K562 (cell line): ENCODE measurements around the gene C11orf86. TPM values are rescaled to one million over a fixed set of nuclear protein-coding genes. Genes with fewer than 3 reads are reported as not detected.
A peak's percentile ranks its signal among the peaks of the same experiment; 100 is the strongest.

ENCODE experiments used
- ATAC-seq: fragments of 200-7000 bp; cut with Tn5 transposase; 3 replicates; pipeline ENCODE4 v1.9.1; 2020; ENCODE audit warnings: moderate library complexity
- BruUV-seq: library from RNA; stranded (reverse); fragments of 400-500 nt; replicated peaks from 2 replicates; lab custom pipeline; 2021; lab: Mats Ljungman, UMichigan
- CTCF ChIA-PET: fragments of 300-600 bp; formaldehyde crosslinking; extraction: SDS; loops from one replicate; lab custom pipeline; 2021; ENCODE audit warnings: low intra/inter-chr PET ratio; lab: Yijun Ruan, JAX
- POLR2A ChIA-PET: fragments of 300-600, 350-650 bp; sonication (Branson Sonifier 250); formaldehyde crosslinking; extraction: SDS; loops from one replicate; lab custom pipeline; 2021; ENCODE audit warnings: antibody characterized with exemption, inconsistent platforms; lab: Yijun Ruan, JAX
- DNase-seq, 4 experiments: peaks; one replicate each; pipeline versions ENCODE4 v3.0.0 to v3.0.0-alpha.2; 2011 to 2018; ENCODE audit warnings: low spot score in 3 of 4, mixed read lengths in 3 of 4; ENCODE audit errors: extremely low read depth in 1 of 4
- FAIRE-seq: peaks from 2 replicates; lab custom pipeline; 2011; peaks lifted over from hg19 to GRCh38; lab: Jason Lieb, UNC
- H2AFZ ChIP-seq: 2 replicates; pipeline ENCODE4 v1.6.0; 2011; ENCODE audit warnings: low read depth, low read length, control low read depth, inconsistent platforms
- H3K27ac ChIP-seq: fragments of 200-600 bp; 3 replicates; pipeline ENCODE4 v1.8.0; 2011; ENCODE audit warnings: low read depth, mild to moderate bottlenecking, control low read depth, inconsistent platforms, low read length, moderate library complexity, mixed read lengths; ENCODE audit errors: extremely low read depth
- H3K27me3 ChIP-seq, 2 experiments: fragments of 300-600 bp in 1 of 2; 2 replicates in 1 of 2; 3 replicates in 1 of 2; pipeline versions ENCODE4 v1.6.0 to v1.8.0; 2011; ENCODE audit warnings: inconsistent platforms in 2 of 2, low read length in 2 of 2, mild to moderate bottlenecking in 1 of 2, mixed read lengths in 1 of 2, moderate library complexity in 1 of 2; ENCODE audit not compliant: control insufficient read depth in 2 of 2, insufficient read depth in 2 of 2
- H3K36me3 ChIP-seq: fragments of 300-600 bp; 3 replicates; pipeline ENCODE4 v1.8.0; 2011; ENCODE audit warnings: mild to moderate bottlenecking, low read length, inconsistent platforms; ENCODE audit not compliant: control insufficient read depth, insufficient read depth
- H3K4me1 ChIP-seq, 2 experiments: fragments of 200-600 bp in 1 of 2; replicated peaks in 1 of 2; 2 replicates in 1 of 2; 3 replicates in 1 of 2; pipeline versions ENCODE4 v1.5.1 to v1.8.0; 2011; ENCODE audit warnings: inconsistent platforms in 2 of 2, low read length in 2 of 2, mild to moderate bottlenecking in 1 of 2, mixed read lengths in 1 of 2, moderate library complexity in 1 of 2; ENCODE audit not compliant: control insufficient read depth in 2 of 2, insufficient read depth in 2 of 2
- H3K4me2 ChIP-seq: 2 replicates; pipeline ENCODE4 v1.6.1; 2011; ENCODE audit warnings: low read length, control low read depth, inconsistent platforms, mixed read lengths; ENCODE audit not compliant: insufficient read depth
- H3K4me3 ChIP-seq: fragments of 200-600 bp; sonication (generic), shearing (Covaris generic); 2 replicates; pipeline ENCODE4 v1.5.1; 2016; ENCODE audit warnings: control low read depth, inconsistent platforms
- H3K79me2 ChIP-seq: fragments of 200-600 bp; 3 replicates; pipeline ENCODE4 v1.8.0; 2011; ENCODE audit warnings: low read length, inconsistent platforms; ENCODE audit not compliant: control insufficient read depth, insufficient read depth
- H3K9ac ChIP-seq, 2 experiments: 2 replicates each; pipeline versions ENCODE4 v1.6.0 to v1.6.1; 2011; ENCODE audit warnings: low read depth in 2 of 2, low read length in 2 of 2, control low read depth in 1 of 2, inconsistent platforms in 1 of 2, mild to moderate bottlenecking in 1 of 2, mixed read lengths in 1 of 2; ENCODE audit not compliant: insufficient read depth in 1 of 2
- H3K9me1 ChIP-seq: one replicate; pipeline ENCODE4 v1.6.0; 2011; ENCODE audit warnings: inconsistent platforms, mild to moderate bottlenecking, low read length, moderate library complexity; ENCODE audit not compliant: control insufficient read depth, insufficient read depth
- H3K9me3 ChIP-seq: replicated peaks from 2 replicates; pipeline ENCODE4 v1.5.1; 2011; ENCODE audit warnings: low read depth, low read length, inconsistent platforms; ENCODE audit not compliant: control insufficient read depth, insufficient read depth
- H4K20me1 ChIP-seq: replicated peaks from 2 replicates; pipeline ENCODE4 v1.6.1; 2011; ENCODE audit warnings: low read length, inconsistent platforms, mixed read lengths; ENCODE audit not compliant: control insufficient read depth, insufficient read depth
- ARHGAP35 ChIP-seq: fragments of 450-650 bp; IDR thresholded peaks from 2 replicates; pipeline ENCODE4 v1.6.1; 2018; ENCODE audit not compliant: partially characterized antibody
- BCOR ChIP-seq: fragments of 450-650 bp; IDR thresholded peaks from 2 replicates; pipeline ENCODE4 v1.6.1; 2016
- HNRNPH1 ChIP-seq: fragments of 200-400 bp; formaldehyde crosslinking; optimal IDR thresholded peaks from 2 replicates; pipeline ENCODE3; 2017; ENCODE audit warnings: low read depth, mild to moderate bottlenecking, low read length, moderate library complexity
- MTA3 ChIP-seq: fragments of 450-650 bp; formaldehyde crosslinking; IDR thresholded peaks from 2 replicates; pipeline ENCODE4 v1.6.1; 2017; ENCODE audit warnings: mild to moderate bottlenecking, borderline replicate concordance
- POLR2AphosphoS2 ChIP-seq: IDR thresholded peaks from 2 replicates; pipeline ENCODE4 v1.6.1; 2012; ENCODE audit warnings: low read length, improper control_type of control experiment
- PURB ChIP-seq: sonication (generic); formaldehyde crosslinking; IDR thresholded peaks from 2 replicates; pipeline ENCODE4 v1.9.0; 2021; ENCODE audit warnings: low read depth, mild to moderate bottlenecking, missing genetic modification reagents
- RBM17 ChIP-seq: fragments of 200-400 bp; formaldehyde crosslinking; IDR thresholded peaks from 2 replicates; pipeline ENCODE4 v1.6.1; 2017; ENCODE audit warnings: low read depth, mild to moderate bottlenecking, low read length, borderline replicate concordance
- RBM25 ChIP-seq: fragments of 200-400 bp; formaldehyde crosslinking; IDR thresholded peaks from 2 replicates; pipeline ENCODE4 v1.6.1; 2018; ENCODE audit warnings: low read length, low read depth, moderate library complexity; ENCODE audit not compliant: severe bottlenecking
- STAG1 ChIP-seq: sonication (generic); formaldehyde crosslinking; IDR thresholded peaks from 2 replicates; pipeline ENCODE4 v1.5.0; 2020; ENCODE audit warnings: missing genetic modification reagents, borderline replicate concordance
- TBP ChIP-seq: optimal IDR thresholded peaks from 2 replicates; pipeline ENCODE3; 2011; ENCODE audit warnings: low read depth, low read length, improper control_type of control experiment
- ZNF121 ChIP-seq: sonication (generic); formaldehyde crosslinking; conservative IDR thresholded peaks from 2 replicates; pipeline ENCODE4 v1.8.0; 2022; ENCODE audit warnings: missing genetic modification reagents
- WGBS: fragments of 100-300 bp; shearing (Covaris generic); methylation state at CpG from one replicate; pipeline ENCODE4 v1.1.6; 2016; ENCODE audit warnings: low coverage, mixed read lengths; ENCODE audit not compliant: insufficient coverage; ENCODE audit errors: missing lambda C conversion rate; 5-methylcytosine and 5-hydroxymethylcytosine counted together
- in situ Hi-C: fragments of 300-500 bp; cut with MboI; formaldehyde crosslinking; loops from 4 replicates; pipeline ENCODE4 v1.15.0; 2018; ENCODE audit warnings: inconsistent platforms, mixed read lengths
- intact Hi-C: fragments of 100-400 bp; cut with micrococcal nuclease; formaldehyde crosslinking; loops from 2 replicates; pipeline ENCODE4 v1.14.2; 2022
- polyA plus RNA-seq, 8 experiments: library from polyadenylated mRNA; depleted of rRNA in 4 of 8; stranded (reverse) in 5 of 8; unstranded in 3 of 8; fragments of >200 nt; fragmentation: Nextera tagmentation in 2 of 8; fragmentation: Illumina TruSeq in 1 of 8; extraction: Ambion mirVana in 2 of 8; extraction: Trizol in 1 of 8; gene quantifications; 2 replicates each; pipeline versions ENCODE4 v1.2.1 to v1.2.3, GENCODE V29; 2011 to 2014; ENCODE audit warnings: inconsistent platforms in 1 of 8, missing spikeins in 1 of 8
- total RNA-seq, 7 experiments: library from RNA; depleted of rRNA in 6 of 7; stranded (reverse); fragments of >200 nt in 6 of 7; fragmentation: Illumina TruSeq in 2 of 7; extraction: Trizol in 2 of 7; gene quantifications; 2 replicates each; pipeline versions ENCODE4 v1.2.1 to v1.2.3, GENCODE V29; 2011 to 2021; ENCODE audit warnings: low replicate concordance in 1 of 7
- TF ChIP-seq, protein P1 (sequence below), 2 experiments: fragments of 450-650 bp; IDR thresholded peaks; 2 replicates each; pipeline ENCODE4 v1.6.1; 2018; ENCODE audit warnings: mild to moderate bottlenecking in 2 of 2, low read depth in 1 of 2; ENCODE audit not compliant: partially characterized antibody in 2 of 2

C11orf86 gene
- total and polyA plus RNA-seq, 9 of the 15 experiments (the other 6 are each of a cell fraction or from before 2014, with no cell fraction given) = not detected

GRCh38 chr11:66962801-66963200 lies 12.3 kb upstream of the C11orf86 start:
- TF ChIP-seq POLR2AphosphoS2 (no peak), TBP (no peak), PURB (no peak), STAG1 (CRISPR knock-in tag) (no peak), ARHGAP35 (no peak), MTA3 (no peak)
- Histone ChIP-seq H2AFZ (no peak overlapping the region), H3K4me2 (no peak overlapping the region), H3K9me3 (no peaks in the 10 kb centered on the region), H3K27ac (no peak overlapping the region), H3K9me1 (peaks cover 4% of the 10 kb centered on the region), H3K4me1 (peaks cover 20 to 27% of the 10 kb centered on the region in 2 experiments), H3K79me2 (0 out of 3 replicates have a peak, but pooled peaks cover under 1% of the 10 kb centered on the region), H3K36me3 (no peaks in the 10 kb centered on the region; the same call in 2 of the 3 replicates), H4K20me1 (no peaks in the 10 kb centered on the region), H3K9ac (no peak overlapping the region), H3K4me3 (no peak overlapping the region), H3K27me3 (no peaks in the 10 kb centered on the region)
- DNase-seq (no peak), ATAC-seq (no peak), FAIRE-seq (no peak)
- ChIA-PET POLR2A (interaction anchor here (0.5 to 1.3 kb wide), 2 partner anchors 9 to 322 kb away, joined by 3 read pairs; no protein-coding TSS in a partner anchor), CTCF (no interaction called here)
- BruUV-seq = no TSS peak
- 77% methylated on average over 3 of the region's 5 CpGs for WGBS
- intact Hi-C loops (no loop called here), in situ Hi-C loops (no loop called here)

DNA sequence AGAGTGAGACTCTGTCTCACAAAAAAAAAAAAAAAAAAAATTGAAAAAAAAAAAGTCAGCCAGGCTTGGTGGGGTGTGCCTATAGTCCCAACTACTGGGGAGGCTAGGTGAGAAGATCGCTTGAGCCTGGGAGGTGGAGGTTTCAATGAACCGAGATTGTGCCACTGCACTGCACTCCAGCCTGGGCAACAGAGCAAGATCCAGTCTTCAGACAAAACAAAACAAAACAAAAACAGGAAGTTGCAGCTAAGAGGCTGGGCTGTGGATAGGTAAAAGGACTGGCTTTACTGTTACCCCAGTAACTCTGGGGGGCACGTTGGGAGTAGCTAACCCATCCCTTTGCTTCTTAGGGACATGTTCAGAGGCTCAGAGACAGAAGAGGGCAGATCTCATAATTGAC lies 10.6 kb upstream of the C11orf86 start:
- BruUV-seq = no TSS peak
- no peak overlapping the region for H3K4me2 ChIP-seq
- peak overlapping the region; percentile 75 for H2AFZ ChIP-seq
- H3K9ac ChIP-seq = peak overlapping the region in 1 of 2 experiments; percentile 73; a peak in 1 of 4 replicates
- DNase-seq (no peak), FAIRE-seq (no peak), ATAC-seq (peak; percentile 23)
- H3K4me3 ChIP-seq = no peak overlapping the region
- no peak overlapping the region for H3K27ac ChIP-seq
- 44% methylated on average over 3 of the region's 3 CpGs for WGBS
- H3K36me3 ChIP-seq = no peaks in the 10 kb centered on the region
- H3K27me3 ChIP-seq = no peaks in the 10 kb centered on the region
- in situ Hi-C loops = no loop called here
- peaks cover 11 to 18% of the 10 kb centered on the region in 2 experiments; a peak in 3 of 5 replicates for H3K4me1 ChIP-seq
- H3K79me2 ChIP-seq = no peaks in the 10 kb centered on the region
- ChIA-PET POLR2A (interaction anchor here (0.6 to 1.8 kb wide), 2 partner anchors 13 to 90 kb away, joined by 3 to 4 read pairs; no protein-coding TSS in a partner anchor), CTCF (no interaction called here)
- H3K9me3 ChIP-seq = no peaks in the 10 kb centered on the region
- H3K9me1 ChIP-seq = peaks cover 4% of the 10 kb centered on the region
- intact Hi-C loops = no loop called here
- H4K20me1 ChIP-seq = no peaks in the 10 kb centered on the region
- TF ChIP-seq ZNF121 (CRISPR knock-in tag) (peak; percentile 97), RBM25 (peak; percentile 53), BCOR (peak; percentile 78), HNRNPH1 (no peak), RBM17 (no peak)
- TF ChIP-seq, protein P1, sequence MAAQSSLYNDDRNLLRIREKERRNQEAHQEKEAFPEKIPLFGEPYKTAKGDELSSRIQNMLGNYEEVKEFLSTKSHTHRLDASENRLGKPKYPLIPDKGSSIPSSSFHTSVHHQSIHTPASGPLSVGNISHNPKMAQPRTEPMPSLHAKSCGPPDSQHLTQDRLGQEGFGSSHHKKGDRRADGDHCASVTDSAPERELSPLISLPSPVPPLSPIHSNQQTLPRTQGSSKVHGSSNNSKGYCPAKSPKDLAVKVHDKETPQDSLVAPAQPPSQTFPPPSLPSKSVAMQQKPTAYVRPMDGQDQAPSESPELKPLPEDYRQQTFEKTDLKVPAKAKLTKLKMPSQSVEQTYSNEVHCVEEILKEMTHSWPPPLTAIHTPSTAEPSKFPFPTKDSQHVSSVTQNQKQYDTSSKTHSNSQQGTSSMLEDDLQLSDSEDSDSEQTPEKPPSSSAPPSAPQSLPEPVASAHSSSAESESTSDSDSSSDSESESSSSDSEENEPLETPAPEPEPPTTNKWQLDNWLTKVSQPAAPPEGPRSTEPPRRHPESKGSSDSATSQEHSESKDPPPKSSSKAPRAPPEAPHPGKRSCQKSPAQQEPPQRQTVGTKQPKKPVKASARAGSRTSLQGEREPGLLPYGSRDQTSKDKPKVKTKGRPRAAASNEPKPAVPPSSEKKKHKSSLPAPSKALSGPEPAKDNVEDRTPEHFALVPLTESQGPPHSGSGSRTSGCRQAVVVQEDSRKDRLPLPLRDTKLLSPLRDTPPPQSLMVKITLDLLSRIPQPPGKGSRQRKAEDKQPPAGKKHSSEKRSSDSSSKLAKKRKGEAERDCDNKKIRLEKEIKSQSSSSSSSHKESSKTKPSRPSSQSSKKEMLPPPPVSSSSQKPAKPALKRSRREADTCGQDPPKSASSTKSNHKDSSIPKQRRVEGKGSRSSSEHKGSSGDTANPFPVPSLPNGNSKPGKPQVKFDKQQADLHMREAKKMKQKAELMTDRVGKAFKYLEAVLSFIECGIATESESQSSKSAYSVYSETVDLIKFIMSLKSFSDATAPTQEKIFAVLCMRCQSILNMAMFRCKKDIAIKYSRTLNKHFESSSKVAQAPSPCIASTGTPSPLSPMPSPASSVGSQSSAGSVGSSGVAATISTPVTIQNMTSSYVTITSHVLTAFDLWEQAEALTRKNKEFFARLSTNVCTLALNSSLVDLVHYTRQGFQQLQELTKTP (IDR thresholded peaks at IDR 0.05; ENCODE audit: low read depth in 1 of 2, partially characterized antibody in 2 of 2) = no peak
